ENCODE data around the gene COL27A1. TPM values are rescaled to one million over a fixed set of nuclear protein-coding genes. Genes with fewer than 3 reads are reported as not detected.

Gene COL27A1
- total RNA-seq, 1 experiment from 2014 or later = 20.1 TPM

DNA sequence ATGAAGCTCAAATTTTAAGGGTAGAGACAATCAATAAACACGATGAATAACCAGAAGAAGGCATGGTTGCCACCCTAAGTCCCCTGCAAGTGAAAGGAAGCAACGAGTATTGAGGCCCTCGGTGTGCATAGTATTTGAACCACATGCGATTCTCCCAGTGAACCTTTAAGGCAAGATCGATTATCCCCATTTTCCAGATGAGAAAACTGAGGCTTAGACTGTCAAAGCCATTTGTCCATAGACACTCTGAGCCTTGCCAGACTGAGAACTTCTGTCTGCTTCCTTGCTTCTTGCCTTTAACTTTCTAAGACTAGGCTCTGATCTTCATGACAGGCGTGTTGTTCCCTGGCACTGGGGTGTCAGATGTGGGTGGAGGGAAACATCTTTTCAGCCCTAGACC lies 58.2 kb downstream of the COL27A1 start:
- Mint-ChIP-seq H3K4me3 (ENCODE audit: low read depth, unreplicated experiment) (no peak overlapping the region), H3K4me1 (ENCODE audit: low read depth, unreplicated experiment) (no peaks in the 10 kb centered on the region), H3K27ac (ENCODE audit: unreplicated experiment) (no peak overlapping the region), H3K9me3 (ENCODE audit: low read depth, unreplicated experiment) (no peaks in the 10 kb centered on the region), H3K27me3 (ENCODE audit: unreplicated experiment) (no peaks in the 10 kb centered on the region), H3K36me3 (ENCODE audit: insufficient read depth, unreplicated experiment) (no peaks in the 10 kb centered on the region)
- intact Hi-C loops (cut with micrococcal nuclease; ENCODE audit: unreplicated experiment) = no loop called here
- TF ChIP-seq, protein P1, sequence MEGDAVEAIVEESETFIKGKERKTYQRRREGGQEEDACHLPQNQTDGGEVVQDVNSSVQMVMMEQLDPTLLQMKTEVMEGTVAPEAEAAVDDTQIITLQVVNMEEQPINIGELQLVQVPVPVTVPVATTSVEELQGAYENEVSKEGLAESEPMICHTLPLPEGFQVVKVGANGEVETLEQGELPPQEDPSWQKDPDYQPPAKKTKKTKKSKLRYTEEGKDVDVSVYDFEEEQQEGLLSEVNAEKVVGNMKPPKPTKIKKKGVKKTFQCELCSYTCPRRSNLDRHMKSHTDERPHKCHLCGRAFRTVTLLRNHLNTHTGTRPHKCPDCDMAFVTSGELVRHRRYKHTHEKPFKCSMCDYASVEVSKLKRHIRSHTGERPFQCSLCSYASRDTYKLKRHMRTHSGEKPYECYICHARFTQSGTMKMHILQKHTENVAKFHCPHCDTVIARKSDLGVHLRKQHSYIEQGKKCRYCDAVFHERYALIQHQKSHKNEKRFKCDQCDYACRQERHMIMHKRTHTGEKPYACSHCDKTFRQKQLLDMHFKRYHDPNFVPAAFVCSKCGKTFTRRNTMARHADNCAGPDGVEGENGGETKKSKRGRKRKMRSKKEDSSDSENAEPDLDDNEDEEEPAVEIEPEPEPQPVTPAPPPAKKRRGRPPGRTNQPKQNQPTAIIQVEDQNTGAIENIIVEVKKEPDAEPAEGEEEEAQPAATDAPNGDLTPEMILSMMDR (IDR thresholded peaks at IDR 0.05; ENCODE audit: unreplicated experiment) = no peak
- no peak for DNase-seq
- CTCF ChIA-PET = no interaction called here
- no TSS peak for BruUV-seq (replicated peaks)

DNA sequence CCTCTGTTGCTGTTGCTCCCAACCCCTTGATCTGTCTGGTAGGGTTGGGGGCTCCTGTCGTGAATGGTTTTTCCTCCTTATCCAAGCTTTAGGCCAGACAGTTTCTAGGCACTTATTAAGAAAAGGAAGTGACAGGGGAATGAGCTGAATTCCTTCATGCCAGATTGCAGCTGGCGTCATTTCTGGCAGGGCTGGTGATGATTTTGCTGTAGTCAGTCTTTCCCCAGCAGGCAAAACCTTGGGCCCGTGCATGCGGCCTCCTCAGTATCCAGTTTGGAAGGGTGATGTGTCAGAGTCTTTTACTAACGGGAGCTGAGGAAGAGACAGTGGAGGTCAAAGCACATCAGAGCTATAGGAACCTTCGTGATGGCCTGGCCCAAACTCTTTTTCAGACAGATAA lies 58.8 kb downstream of the COL27A1 start:
- CTCF ChIA-PET = interaction anchor here (1.0 kb wide), 1 partner anchor 9 kb away, joined by 3 read pairs; no protein-coding TSS in a partner anchor
- BruUV-seq (replicated peaks) = no TSS peak

DNA sequence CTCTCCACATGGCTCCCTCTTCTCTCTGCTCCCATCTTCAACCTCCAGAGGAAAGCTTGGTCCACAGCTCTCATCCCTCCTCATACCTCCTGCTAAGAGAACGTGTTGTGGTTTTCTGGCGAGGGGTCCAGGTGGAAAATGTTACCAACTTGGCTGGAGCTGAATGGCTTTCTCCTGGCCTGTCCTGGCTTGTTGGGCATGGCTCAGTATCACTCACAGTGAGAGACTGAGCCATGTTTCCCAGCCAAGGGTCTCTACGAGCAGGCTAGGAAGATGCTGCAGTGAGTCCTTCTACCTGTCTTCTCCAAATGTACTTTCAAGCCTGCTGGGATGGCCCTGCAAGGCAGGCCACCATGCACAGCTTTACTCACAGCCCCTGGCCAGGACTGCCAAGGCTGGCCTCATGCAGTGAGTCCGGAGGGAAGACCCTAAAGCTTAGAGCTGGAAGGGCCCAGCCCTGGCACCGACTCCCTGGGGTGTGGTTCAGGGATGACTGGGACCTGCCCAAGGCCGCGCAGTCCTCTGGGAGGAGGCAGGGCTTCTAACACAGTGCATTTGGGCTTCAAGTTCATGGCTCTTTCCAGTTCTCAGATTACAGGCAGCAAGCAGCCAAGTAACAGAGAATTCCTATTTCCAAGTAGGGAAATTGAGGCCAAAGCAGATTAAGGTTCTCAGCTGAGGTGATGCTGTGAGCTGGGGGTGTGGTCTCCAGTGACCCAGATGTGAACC lies 59.5 kb downstream of the COL27A1 start:
- Mint-ChIP-seq H3K36me3 (ENCODE audit: insufficient read depth, unreplicated experiment) (no peaks in the 10 kb centered on the region), H3K27ac (ENCODE audit: unreplicated experiment) (no peak overlapping the region), H3K27me3 (ENCODE audit: unreplicated experiment) (no peaks in the 10 kb centered on the region), H3K9me3 (ENCODE audit: low read depth, unreplicated experiment) (no peaks in the 10 kb centered on the region), H3K4me1 (ENCODE audit: low read depth, unreplicated experiment) (no peaks in the 10 kb centered on the region), H3K4me3 (ENCODE audit: low read depth, unreplicated experiment) (no peak overlapping the region)
- no peak for DNase-seq
- CTCF ChIA-PET = interaction anchor here (1.0 kb wide), 1 partner anchor 8 kb away, joined by 3 read pairs; no protein-coding TSS in a partner anchor
- BruUV-seq (replicated peaks) = no TSS peak
- intact Hi-C loops (cut with micrococcal nuclease; ENCODE audit: unreplicated experiment) = no loop called here
- TF ChIP-seq, protein P1 (IDR thresholded peaks at IDR 0.05; ENCODE audit: unreplicated experiment) = no peak

More for the DNA sequence above, 58.8 kb downstream of the COL27A1 start:
- Mint-ChIP-seq H3K36me3 (ENCODE audit: insufficient read depth, unreplicated experiment) (no peaks in the 10 kb centered on the region), H3K4me1 (ENCODE audit: low read depth, unreplicated experiment) (no peaks in the 10 kb centered on the region), H3K27me3 (ENCODE audit: unreplicated experiment) (no peaks in the 10 kb centered on the region), H3K9me3 (ENCODE audit: low read depth, unreplicated experiment) (no peaks in the 10 kb centered on the region), H3K27ac (ENCODE audit: unreplicated experiment) (no peak overlapping the region), H3K4me3 (ENCODE audit: low read depth, unreplicated experiment) (no peak overlapping the region)
- TF ChIP-seq, protein P1 (IDR thresholded peaks at IDR 0.05; ENCODE audit: unreplicated experiment) = no peak
- intact Hi-C loops (cut with micrococcal nuclease; ENCODE audit: unreplicated experiment) = no loop called here
- DNase-seq = no peak

DNA sequence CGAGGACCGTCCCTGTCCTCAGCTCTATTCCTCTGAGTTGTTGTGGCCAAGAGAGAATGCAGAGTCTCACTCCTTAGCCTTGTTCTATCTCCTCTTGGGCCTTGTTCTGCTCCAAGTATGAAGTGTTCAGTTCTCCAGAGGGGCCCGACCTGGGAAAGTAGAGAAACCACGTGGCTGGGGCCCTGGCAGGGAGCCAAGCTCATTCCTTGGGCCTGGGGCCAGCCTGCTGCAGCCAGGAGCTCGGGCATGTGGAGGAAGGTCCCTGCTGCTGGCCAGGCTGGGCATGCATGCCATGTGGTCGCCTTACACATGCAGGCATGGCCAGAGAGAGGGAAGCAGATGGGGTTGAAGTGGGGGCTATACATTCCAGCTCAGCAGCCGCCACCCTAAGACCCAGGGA lies 60.7 kb downstream of the COL27A1 start:
- H3K27ac Mint-ChIP-seq (ENCODE audit: unreplicated experiment) = no peak overlapping the region
- H3K36me3 Mint-ChIP-seq (ENCODE audit: insufficient read depth, unreplicated experiment) = no peaks in the 10 kb centered on the region
- no peaks in the 10 kb centered on the region for H3K4me1 Mint-ChIP-seq (ENCODE audit: low read depth, unreplicated experiment)
- CTCF ChIA-PET = no interaction called here
- intact Hi-C loops (cut with micrococcal nuclease; ENCODE audit: unreplicated experiment) = no loop called here
- no peak overlapping the region for H3K4me3 Mint-ChIP-seq (ENCODE audit: low read depth, unreplicated experiment)
- peak; percentile 20 for DNase-seq
- no peaks in the 10 kb centered on the region for H3K9me3 Mint-ChIP-seq (ENCODE audit: low read depth, unreplicated experiment)
- BruUV-seq (replicated peaks) = no TSS peak
- no peaks in the 10 kb centered on the region for H3K27me3 Mint-ChIP-seq (ENCODE audit: unreplicated experiment)
- TF ChIP-seq, protein P1 (IDR thresholded peaks at IDR 0.05; ENCODE audit: unreplicated experiment) = no peak
